Measurements from ENCODE around the gene CNTN4. TPM values are rescaled to one million over a fixed set of nuclear protein-coding genes. Genes with fewer than 3 reads are reported as not detected.

The CNTN4 gene
- total RNA-seq, 1 experiment from 2014 or later: not detected

DNA sequence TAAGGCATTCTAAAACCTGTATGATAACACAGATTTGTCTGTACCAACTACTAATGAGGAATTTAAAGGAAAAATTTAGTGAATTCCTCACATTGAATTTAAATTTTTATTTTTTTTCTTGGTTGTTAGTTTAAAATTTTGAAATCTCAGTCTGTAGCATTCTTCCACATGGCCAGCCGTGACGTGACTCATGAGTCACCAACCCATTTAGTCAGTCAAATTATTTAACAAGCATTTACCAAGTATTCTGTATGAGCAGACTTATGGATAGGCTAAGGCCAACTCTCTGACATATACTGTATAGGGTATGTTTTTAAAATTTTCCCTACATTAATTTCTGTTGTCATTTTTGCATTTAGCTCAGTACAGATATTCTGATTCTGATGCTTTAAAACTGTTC, 112.9 kb downstream of the CNTN4 start (continued):
- no peak for TF ChIP-seq SOX15 (CRISPR knock-in tag; IDR thresholded peaks at IDR 0.05)
- no peak for TF ChIP-seq ZNF219 (CRISPR knock-in tag; IDR thresholded peaks at IDR 0.05; ENCODE audit: borderline replicate concordance)
- no peak for TF ChIP-seq ELF4 (CRISPR knock-in tag; IDR thresholded peaks at IDR 0.05; ENCODE audit: low read depth)
- no peak for TF ChIP-seq MXD4 (CRISPR knock-in tag; IDR thresholded peaks at IDR 0.05; ENCODE audit: borderline replicate concordance)

DNA sequence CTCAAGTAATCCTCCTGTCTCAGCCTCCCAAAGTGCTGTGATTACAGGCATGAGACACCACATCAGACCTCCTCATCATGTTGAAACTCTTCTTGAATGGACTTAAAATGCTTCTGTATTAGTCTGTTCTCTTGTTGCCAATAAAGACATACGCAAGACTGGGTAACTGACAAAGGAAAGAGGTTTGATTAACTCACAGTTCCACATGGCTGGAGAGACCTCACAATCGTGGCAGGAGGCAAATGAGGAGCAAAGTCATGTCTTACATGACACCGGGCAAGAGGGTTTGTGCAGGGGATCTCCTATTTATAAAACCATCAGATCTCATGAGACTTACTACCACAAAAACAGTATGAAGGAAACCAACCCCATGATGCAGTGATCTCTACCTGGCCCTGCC, 113.5 kb downstream of the CNTN4 start:
- Mint-ChIP-seq H3K9me3 (peaks cover 85% of the 10 kb centered on the region), H3K36me3 (peaks cover 67% of the 10 kb centered on the region), H3K27me3 (ENCODE audit: low read depth) (peaks cover 2% of the 10 kb centered on the region; the same call in 1 of the 2 replicates), H3K4me1 (no peaks in the 10 kb centered on the region), H3K4me3 (no peak overlapping the region), H3K27ac (no peak overlapping the region)
- DNase-seq (ENCODE audit: low spot score) (no peak), ATAC-seq (no peak)
- CTCF ChIA-PET: no interaction called here
- POLR2A ChIA-PET: no interaction called here
- TF ChIP-seq, protein P1, sequence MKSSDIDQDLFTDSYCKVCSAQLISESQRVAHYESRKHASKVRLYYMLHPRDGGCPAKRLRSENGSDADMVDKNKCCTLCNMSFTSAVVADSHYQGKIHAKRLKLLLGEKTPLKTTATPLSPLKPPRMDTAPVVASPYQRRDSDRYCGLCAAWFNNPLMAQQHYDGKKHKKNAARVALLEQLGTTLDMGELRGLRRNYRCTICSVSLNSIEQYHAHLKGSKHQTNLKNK (CRISPR knock-in tag; IDR thresholded peaks at IDR 0.05): no peak
- TF ChIP-seq ZNF263 (CRISPR knock-in tag; IDR thresholded peaks at IDR 0.05; ENCODE audit: low read depth) (no peak), OVOL2 (CRISPR knock-in tag; IDR thresholded peaks at IDR 0.05; ENCODE audit: borderline replicate concordance) (no peak), ZNF416 (CRISPR knock-in tag; IDR thresholded peaks at IDR 0.05) (no peak), ELF4 (CRISPR knock-in tag; IDR thresholded peaks at IDR 0.05; ENCODE audit: low read depth) (no peak), SMAD4 (CRISPR knock-in tag; IDR thresholded peaks at IDR 0.05) (no peak), ZNF232 (CRISPR knock-in tag; IDR thresholded peaks at IDR 0.05) (no peak), ZNF138 (CRISPR knock-in tag; conservative IDR thresholded peaks at IDR 0.05) (no peak), MXD4 (CRISPR knock-in tag; IDR thresholded peaks at IDR 0.05; ENCODE audit: borderline replicate concordance) (no peak)
- TF ChIP-seq, protein P2, sequence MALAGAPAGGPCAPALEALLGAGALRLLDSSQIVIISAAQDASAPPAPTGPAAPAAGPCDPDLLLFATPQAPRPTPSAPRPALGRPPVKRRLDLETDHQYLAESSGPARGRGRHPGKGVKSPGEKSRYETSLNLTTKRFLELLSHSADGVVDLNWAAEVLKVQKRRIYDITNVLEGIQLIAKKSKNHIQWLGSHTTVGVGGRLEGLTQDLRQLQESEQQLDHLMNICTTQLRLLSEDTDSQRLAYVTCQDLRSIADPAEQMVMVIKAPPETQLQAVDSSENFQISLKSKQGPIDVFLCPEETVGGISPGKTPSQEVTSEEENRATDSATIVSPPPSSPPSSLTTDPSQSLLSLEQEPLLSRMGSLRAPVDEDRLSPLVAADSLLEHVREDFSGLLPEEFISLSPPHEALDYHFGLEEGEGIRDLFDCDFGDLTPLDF (CRISPR knock-in tag; IDR thresholded peaks at IDR 0.05): no peak

DNA sequence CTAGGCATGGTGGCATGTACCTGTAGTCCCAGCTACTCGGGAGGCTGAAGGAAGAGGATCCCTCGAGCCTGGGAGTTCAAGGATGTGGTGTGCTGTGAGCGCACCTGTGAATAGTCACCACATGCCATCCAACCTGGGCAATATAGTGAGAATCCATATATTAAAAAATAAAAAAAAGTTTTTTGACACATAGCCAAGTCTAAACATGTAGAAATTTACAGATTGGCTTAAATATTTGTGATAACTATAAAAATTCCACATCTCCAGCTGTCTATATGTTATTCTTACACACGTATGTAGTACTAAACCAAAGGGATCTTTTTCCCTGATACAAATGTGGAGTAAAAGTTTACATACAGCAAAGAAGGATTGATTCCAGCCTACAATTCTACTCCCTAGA, 119.7 kb downstream of the CNTN4 start:
- ChIA-PET CTCF (no interaction called here), POLR2A (no interaction called here)
- Mint-ChIP-seq H3K27me3 (ENCODE audit: low read depth) (peaks cover 3% of the 10 kb centered on the region), H3K9me3 (peaks cover 87% of the 10 kb centered on the region), H3K36me3 (peaks cover 69% of the 10 kb centered on the region), H3K27ac (no peak overlapping the region), H3K4me3 (no peak overlapping the region), H3K4me1 (no peaks in the 10 kb centered on the region)
- ATAC-seq (no peak), DNase-seq (ENCODE audit: low spot score) (no peak)
- TF ChIP-seq ATF1 (CRISPR knock-in tag; IDR thresholded peaks at IDR 0.05): no peak
- TF ChIP-seq ZBTB21 (CRISPR knock-in tag; IDR thresholded peaks at IDR 0.05; ENCODE audit: borderline replicate concordance): no peak
- TF ChIP-seq NR1H2 (CRISPR knock-in tag; IDR thresholded peaks at IDR 0.05): no peak
- no peak for TF ChIP-seq ZNF671 (CRISPR knock-in tag; IDR thresholded peaks at IDR 0.05)
- TF ChIP-seq TEAD4 (CRISPR knock-in tag; IDR thresholded peaks at IDR 0.05): no peak
- TF ChIP-seq, protein P3, sequence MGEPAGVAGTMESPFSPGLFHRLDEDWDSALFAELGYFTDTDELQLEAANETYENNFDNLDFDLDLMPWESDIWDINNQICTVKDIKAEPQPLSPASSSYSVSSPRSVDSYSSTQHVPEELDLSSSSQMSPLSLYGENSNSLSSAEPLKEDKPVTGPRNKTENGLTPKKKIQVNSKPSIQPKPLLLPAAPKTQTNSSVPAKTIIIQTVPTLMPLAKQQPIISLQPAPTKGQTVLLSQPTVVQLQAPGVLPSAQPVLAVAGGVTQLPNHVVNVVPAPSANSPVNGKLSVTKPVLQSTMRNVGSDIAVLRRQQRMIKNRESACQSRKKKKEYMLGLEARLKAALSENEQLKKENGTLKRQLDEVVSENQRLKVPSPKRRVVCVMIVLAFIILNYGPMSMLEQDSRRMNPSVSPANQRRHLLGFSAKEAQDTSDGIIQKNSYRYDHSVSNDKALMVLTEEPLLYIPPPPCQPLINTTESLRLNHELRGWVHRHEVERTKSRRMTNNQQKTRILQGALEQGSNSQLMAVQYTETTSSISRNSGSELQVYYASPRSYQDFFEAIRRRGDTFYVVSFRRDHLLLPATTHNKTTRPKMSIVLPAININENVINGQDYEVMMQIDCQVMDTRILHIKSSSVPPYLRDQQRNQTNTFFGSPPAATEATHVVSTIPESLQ (CRISPR knock-in tag; IDR thresholded peaks at IDR 0.05): no peak
- TF ChIP-seq, protein P4, sequence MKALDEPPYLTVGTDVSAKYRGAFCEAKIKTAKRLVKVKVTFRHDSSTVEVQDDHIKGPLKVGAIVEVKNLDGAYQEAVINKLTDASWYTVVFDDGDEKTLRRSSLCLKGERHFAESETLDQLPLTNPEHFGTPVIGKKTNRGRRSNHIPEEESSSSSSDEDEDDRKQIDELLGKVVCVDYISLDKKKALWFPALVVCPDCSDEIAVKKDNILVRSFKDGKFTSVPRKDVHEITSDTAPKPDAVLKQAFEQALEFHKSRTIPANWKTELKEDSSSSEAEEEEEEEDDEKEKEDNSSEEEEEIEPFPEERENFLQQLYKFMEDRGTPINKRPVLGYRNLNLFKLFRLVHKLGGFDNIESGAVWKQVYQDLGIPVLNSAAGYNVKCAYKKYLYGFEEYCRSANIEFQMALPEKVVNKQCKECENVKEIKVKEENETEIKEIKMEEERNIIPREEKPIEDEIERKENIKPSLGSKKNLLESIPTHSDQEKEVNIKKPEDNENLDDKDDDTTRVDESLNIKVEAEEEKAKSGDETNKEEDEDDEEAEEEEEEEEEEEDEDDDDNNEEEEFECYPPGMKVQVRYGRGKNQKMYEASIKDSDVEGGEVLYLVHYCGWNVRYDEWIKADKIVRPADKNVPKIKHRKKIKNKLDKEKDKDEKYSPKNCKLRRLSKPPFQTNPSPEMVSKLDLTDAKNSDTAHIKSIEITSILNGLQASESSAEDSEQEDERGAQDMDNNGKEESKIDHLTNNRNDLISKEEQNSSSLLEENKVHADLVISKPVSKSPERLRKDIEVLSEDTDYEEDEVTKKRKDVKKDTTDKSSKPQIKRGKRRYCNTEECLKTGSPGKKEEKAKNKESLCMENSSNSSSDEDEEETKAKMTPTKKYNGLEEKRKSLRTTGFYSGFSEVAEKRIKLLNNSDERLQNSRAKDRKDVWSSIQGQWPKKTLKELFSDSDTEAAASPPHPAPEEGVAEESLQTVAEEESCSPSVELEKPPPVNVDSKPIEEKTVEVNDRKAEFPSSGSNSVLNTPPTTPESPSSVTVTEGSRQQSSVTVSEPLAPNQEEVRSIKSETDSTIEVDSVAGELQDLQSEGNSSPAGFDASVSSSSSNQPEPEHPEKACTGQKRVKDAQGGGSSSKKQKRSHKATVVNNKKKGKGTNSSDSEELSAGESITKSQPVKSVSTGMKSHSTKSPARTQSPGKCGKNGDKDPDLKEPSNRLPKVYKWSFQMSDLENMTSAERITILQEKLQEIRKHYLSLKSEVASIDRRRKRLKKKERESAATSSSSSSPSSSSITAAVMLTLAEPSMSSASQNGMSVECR (CRISPR knock-in tag; IDR thresholded peaks at IDR 0.05; ENCODE audit: borderline replicate concordance): no peak
- no peak for TF ChIP-seq TEAD1 (CRISPR knock-in tag; IDR thresholded peaks at IDR 0.05)
- TF ChIP-seq, protein P5, sequence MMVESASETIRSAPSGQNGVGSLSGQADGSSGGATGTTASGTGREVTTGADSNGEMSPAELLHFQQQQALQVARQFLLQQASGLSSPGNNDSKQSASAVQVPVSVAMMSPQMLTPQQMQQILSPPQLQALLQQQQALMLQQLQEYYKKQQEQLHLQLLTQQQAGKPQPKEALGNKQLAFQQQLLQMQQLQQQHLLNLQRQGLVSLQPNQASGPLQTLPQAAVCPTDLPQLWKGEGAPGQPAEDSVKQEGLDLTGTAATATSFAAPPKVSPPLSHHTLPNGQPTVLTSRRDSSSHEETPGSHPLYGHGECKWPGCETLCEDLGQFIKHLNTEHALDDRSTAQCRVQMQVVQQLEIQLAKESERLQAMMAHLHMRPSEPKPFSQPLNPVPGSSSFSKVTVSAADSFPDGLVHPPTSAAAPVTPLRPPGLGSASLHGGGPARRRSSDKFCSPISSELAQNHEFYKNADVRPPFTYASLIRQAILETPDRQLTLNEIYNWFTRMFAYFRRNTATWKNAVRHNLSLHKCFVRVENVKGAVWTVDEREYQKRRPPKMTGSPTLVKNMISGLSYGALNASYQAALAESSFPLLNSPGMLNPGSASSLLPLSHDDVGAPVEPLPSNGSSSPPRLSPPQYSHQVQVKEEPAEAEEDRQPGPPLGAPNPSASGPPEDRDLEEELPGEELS (CRISPR knock-in tag; IDR thresholded peaks at IDR 0.05): no peak
- TF ChIP-seq, protein P6, sequence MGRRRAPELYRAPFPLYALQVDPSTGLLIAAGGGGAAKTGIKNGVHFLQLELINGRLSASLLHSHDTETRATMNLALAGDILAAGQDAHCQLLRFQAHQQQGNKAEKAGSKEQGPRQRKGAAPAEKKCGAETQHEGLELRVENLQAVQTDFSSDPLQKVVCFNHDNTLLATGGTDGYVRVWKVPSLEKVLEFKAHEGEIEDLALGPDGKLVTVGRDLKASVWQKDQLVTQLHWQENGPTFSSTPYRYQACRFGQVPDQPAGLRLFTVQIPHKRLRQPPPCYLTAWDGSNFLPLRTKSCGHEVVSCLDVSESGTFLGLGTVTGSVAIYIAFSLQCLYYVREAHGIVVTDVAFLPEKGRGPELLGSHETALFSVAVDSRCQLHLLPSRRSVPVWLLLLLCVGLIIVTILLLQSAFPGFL (CRISPR knock-in tag; IDR thresholded peaks at IDR 0.05; ENCODE audit: borderline replicate concordance): no peak
